Pancreas (tissue), 10 donors: Measurements from ENCODE around the gene SLC29A2. TPM values are rescaled to one million over a fixed set of nuclear protein-coding genes. Genes with fewer than 3 reads are reported as not detected.
A peak's percentile ranks its signal among the peaks of the same experiment; 100 is the strongest.
"Not testable (repeated sequence)": the region's sequence is repeated elsewhere in the genome, so short reads cannot be mapped to it uniquely, and the experiment has no call there.

Experiments
- ATAC-seq, 4 donors: fragments of 200-7000 bp; cut with Tn5 transposase; one replicate each; pipeline versions ENCODE4 v1.8.0 to v1.9.1; 2020; ENCODE audit warnings: mild to moderate bottlenecking in 4 of 4, moderate library complexity in 4 of 4
- DNase-seq, 6 donors: peaks; one replicate each; pipeline ENCODE4 v3.0.0-alpha.2; 2020
- FAIRE-seq: peaks from 2 replicates; lab custom pipeline; 2012; peaks lifted over from hg19 to GRCh38; lab: Jason Lieb, UNC
- H3K27ac ChIP-seq, 4 donors: fragments of 200-600 bp; sonication (generic); 1 replicate in 3 of 4; 2 replicates in 1 of 4; pipeline versions ENCODE4 v1.5.0 to v1.8.0; 2020
- H3K27me3 ChIP-seq, 4 donors: fragments of 200-600 bp; one replicate each; pipeline ENCODE4 v1.8.0; 2021
- H3K36me3 ChIP-seq, 3 donors: fragments of 200-600 bp; sonication (generic) in 1 of 3; one replicate each; pipeline versions ENCODE4 v1.5.0 to v1.8.0; 2020 to 2021
- H3K4me1 ChIP-seq, 3 donors: fragments of 200-600 bp; one replicate each; pipeline ENCODE4 v1.8.0; 2021
- H3K4me3 ChIP-seq, 4 donors: fragments of 200-600 bp; sonication (generic) in 2 of 4; one replicate each; pipeline versions ENCODE4 v1.5.0 to v1.8.0; 2020 to 2021
- H3K9me3 ChIP-seq, 4 donors: fragments of 200-600 bp; one replicate each; pipeline ENCODE4 v1.8.0; 2021
- WGBS, 2 donors: extraction: QIAGEN DNeasy Blood & Tissue Kit; methylation state at CpG; one replicate each; pipeline ENCODE4 v1.1.7; 2013; 5-methylcytosine and 5-hydroxymethylcytosine counted together
- intact Hi-C, 3 donors: fragments of 100-400 bp; cut with DNase I; formaldehyde crosslinking; loops; one replicate each; pipeline versions ENCODE4 v1.11.1 to v1.14.2; 2022
- polyA plus RNA-seq, 2 donors: library from polyadenylated mRNA; stranded (reverse); fragments of 200-250 nt; gene quantifications; one replicate each; pipeline ENCODE4 v1.2.3, GENCODE V29; 2013
- total RNA-seq, 6 donors: library from RNA; stranded (reverse); fragmentation: NEBNext Ultra II Directional in 4 of 6; extraction: Animal tissue kit (Norgen Biotek cat#: 25700) in 4 of 6; gene quantifications; one replicate each; pipeline versions ENCODE4 v1.2.1 to v1.2.4, GENCODE V29; 2021 to 2023
- TF ChIP-seq, protein P1 (sequence below), 4 donors: fragments of 200-600 bp; sonication (generic) in 3 of 4; IDR thresholded peaks; one replicate each; pipeline versions ENCODE4 v1.5.0 to v1.8.0; 2021; ENCODE audit warnings: antibody characterized with exemption in 4 of 4
- donor health status: healthy with polysubstance abuse.
- donor health status: DM: no; HTN: no; CAD: no; lungs with moderate emphysema.
- donor health status: DM: no; HTN: no; CAD: no.
- donor health status: control.
- donor health status: control.
- donor health status: Bipolar disorder and iron deficiency.
- donor health status: DM: yes; HTN: yes; CAD: no.
- donor health status: DM: no; HTN: no; CAD: no.
- donor health status: DM: no; HTN: no; CAD: no.
- donor health status: DM: yes; HTN: yes; CAD: no.

Gene SLC29A2
- total and polyA plus RNA-seq, 8 donors = 2.9 to 21.7 (median 4.8) TPM

DNA sequence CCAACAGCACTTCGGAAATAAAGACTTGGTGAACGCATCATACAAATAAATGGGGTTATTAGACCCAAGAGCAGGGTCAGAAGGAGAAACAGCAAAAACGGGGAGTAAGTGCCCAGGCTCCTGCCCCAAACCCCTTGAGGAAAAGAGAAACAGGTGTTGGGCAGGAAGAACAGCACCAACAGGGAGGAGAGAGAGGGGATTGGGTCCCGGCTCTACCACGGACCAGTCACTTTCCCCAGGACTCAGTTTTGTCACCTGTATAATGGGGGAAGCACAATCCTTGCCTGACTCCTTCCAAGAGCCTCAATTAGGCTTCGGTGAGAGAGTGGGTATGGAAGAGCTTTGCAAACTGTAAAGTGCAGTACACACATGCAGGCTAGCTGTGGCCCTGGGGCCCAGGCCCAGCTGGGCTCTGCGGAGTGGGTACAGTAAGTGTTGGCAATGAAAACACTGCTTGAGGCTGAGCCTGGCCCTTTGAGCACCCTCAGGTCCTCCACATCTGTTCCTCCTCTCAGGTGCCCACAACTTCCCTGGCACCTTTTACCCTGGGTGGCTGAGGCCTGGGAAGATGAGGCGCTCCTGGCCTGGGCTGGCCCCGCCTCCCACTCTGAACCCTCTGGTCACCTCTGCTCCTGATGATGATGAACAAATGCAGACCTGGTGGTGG, 8.9 kb downstream of the SLC29A2 start:
- FAIRE-seq (no peak), DNase-seq (peak in 1 of 6 donors; percentile 12), ATAC-seq (no peak)
- no peak overlapping the region for H3K27ac ChIP-seq
- 83 to 89% methylated on average over 8 to 9 of the region's 9 CpGs for WGBS, 2 donors
- H3K9me3 ChIP-seq = no peaks in the 10 kb centered on the region
- H3K27me3 ChIP-seq = no peaks in the 10 kb centered on the region
- intact Hi-C loops = no loop called here
- H3K4me3 ChIP-seq = no peak overlapping the region
- no peaks in the 10 kb centered on the region for H3K4me1 ChIP-seq
- TF ChIP-seq, protein P1, sequence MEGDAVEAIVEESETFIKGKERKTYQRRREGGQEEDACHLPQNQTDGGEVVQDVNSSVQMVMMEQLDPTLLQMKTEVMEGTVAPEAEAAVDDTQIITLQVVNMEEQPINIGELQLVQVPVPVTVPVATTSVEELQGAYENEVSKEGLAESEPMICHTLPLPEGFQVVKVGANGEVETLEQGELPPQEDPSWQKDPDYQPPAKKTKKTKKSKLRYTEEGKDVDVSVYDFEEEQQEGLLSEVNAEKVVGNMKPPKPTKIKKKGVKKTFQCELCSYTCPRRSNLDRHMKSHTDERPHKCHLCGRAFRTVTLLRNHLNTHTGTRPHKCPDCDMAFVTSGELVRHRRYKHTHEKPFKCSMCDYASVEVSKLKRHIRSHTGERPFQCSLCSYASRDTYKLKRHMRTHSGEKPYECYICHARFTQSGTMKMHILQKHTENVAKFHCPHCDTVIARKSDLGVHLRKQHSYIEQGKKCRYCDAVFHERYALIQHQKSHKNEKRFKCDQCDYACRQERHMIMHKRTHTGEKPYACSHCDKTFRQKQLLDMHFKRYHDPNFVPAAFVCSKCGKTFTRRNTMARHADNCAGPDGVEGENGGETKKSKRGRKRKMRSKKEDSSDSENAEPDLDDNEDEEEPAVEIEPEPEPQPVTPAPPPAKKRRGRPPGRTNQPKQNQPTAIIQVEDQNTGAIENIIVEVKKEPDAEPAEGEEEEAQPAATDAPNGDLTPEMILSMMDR (IDR thresholded peaks at IDR 0.05) = no peak
- H3K36me3 ChIP-seq = no peaks in the 10 kb centered on the region

DNA sequence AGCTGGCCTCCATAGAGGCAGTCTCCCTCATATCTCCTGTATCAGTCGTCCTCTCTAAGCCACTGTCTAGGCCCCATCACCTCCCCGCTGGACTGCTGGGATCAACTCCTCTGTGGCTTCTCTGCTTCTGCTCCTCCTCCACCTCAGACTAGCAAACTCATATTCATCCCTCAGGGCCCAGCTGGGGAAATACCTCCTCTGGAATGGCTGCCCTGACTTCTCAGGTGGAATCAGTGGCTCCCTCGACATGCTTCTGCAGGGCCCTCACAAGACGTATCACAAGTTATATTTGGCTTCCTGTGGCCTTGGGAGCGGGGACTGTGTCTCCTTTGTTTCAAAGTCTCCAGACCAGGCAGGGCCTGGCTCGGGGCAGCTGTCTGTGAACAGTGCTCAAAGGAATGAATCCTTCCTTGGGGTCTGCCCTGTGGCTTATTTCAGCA, 10.0 kb downstream of the SLC29A2 start:
- ATAC-seq = no peak

DNA sequence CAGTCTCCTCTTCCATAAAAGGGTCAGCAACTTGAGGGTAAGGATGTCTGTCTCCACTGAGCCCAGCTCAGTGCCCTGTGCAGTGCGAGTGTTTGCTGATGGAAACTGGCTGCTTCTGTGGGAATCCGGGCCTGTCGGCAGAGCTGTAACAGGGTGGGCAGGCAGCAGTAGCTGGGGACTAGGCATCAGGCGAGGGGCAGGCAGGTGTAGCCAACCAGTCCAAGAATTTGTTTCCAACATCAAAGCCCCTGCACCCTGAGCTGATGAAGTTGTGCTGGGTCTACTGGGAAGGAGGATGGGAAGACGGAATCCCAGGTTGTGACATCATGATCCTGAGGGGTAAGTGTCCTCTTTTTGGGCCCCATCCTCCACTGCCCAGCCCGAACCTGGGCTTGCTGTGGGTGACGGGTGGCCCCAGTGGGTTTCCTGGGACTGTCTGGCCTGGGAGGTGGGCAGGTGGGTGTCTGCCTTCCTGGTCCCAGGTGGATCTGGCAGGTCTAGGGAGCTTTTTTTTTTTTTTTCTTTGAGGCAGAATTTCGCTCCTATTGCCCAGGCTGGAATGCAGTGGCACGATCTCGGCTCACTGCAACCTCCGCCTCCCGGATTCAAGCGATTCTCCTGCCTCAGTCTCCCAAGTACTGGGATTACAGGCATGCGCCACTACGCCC, 11.0 kb downstream of the SLC29A2 start:
- Histone ChIP-seq H3K4me3 (no peak overlapping the region), H3K9me3 (no peaks in the 10 kb centered on the region), H3K36me3 (no peaks in the 10 kb centered on the region), H3K27me3 (no peaks in the 10 kb centered on the region), H3K27ac (no peak overlapping the region), H3K4me1 (no peaks in the 10 kb centered on the region)
- FAIRE-seq (no peak), ATAC-seq (no peak), DNase-seq (peak in 1 of 6 donors; percentile 29)
- intact Hi-C loops = no loop called here
- WGBS, 2 donors = 95% methylated on average over 15 of the region's 15 CpGs
- TF ChIP-seq, protein P1 (IDR thresholded peaks at IDR 0.05) = no peak

More for the DNA sequence above, 10.0 kb downstream of the SLC29A2 start:
- FAIRE-seq (no peak), DNase-seq (peak in 1 of 6 donors; percentile 50)
- Histone ChIP-seq H3K4me3 (no peak overlapping the region), H3K27me3 (no peaks in the 10 kb centered on the region), H3K9me3 (no peaks in the 10 kb centered on the region), H3K36me3 (no peaks in the 10 kb centered on the region), H3K27ac (no peak overlapping the region), H3K4me1 (no peaks in the 10 kb centered on the region)
- intact Hi-C loops = no loop called here
- TF ChIP-seq, protein P1 (IDR thresholded peaks at IDR 0.05) = no peak
- WGBS, 2 donors = 48 to 50% methylated on average over 6 of the region's 6 CpGs

DNA sequence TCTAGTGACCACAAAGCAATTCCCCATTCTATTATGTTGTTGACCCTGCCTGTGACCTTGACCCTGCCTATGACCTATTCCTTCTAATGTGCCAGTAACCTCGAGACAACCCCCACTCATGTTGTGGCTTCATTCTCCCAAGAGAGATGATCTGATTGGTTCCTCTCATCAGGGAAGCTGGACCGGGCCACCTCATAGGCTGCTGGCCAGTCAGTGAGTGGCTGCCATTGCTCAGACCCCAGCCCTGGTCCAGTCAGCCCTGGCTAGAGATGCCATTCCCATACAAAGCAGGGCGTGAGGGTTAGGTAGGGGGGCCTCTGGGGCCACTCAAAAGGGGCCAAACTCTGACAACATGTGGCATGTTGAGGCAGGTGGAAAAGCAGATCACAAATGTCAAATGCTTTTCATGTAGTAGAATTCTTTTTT, 11.9 kb downstream of the SLC29A2 start:
- 67 to 79% methylated on average over 3 of the region's 3 CpGs for WGBS, 2 donors
- no peak for ATAC-seq
- Histone ChIP-seq H3K9me3 (no peaks in the 10 kb centered on the region), H3K36me3 (no peaks in the 10 kb centered on the region), H3K27ac (no peak overlapping the region), H3K27me3 (no peaks in the 10 kb centered on the region), H3K4me3 (no peak overlapping the region), H3K4me1 (no peaks in the 10 kb centered on the region)
- no peak for FAIRE-seq
- DNase-seq = peak in 1 of 6 donors; percentile 40
- intact Hi-C loops = no loop called here
- TF ChIP-seq, protein P1 (IDR thresholded peaks at IDR 0.05) = no peak

DNA sequence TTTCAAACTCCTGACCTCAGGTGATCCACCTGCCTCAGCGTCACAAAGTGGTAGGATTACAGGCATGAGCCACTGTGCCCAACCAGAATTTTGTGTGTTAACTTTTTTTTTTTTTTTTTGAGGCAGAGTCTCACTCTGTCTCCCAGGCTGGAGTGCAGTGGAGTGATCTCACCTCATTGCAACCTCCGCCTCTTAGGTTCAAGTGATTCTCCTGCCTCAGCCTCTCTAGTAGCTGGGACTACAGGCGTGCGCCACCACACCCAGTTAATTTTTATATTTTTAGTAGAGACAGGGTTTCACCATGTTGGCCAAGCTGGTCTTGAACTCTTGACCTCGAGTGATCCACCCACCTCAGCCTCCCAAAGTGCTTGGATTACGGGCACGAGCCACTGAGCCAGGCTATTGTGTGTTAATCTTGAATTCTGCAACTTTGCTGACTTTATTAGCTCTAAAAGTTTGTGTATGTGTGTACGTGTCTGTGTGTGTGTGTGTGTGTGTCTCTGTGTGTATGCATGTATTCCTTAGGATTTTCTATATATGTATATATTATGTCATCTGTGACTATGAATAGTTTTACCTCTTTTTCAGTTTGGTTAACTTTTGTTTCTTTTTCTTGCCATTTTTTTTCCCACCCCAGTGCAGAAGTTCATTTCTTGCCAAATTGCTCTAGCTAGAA, 20.9 kb downstream of the SLC29A2 start:
- 46 to 48% methylated on average over 8 of the region's 8 CpGs for WGBS, 2 donors
- H3K4me1 ChIP-seq = peaks cover 8 to 38% (median 24%) of the 10 kb centered on the region in 3 donors
- H3K27me3 ChIP-seq, FAIRE-seq, intact Hi-C loops, H3K36me3 ChIP-seq, H3K9me3 ChIP-seq: not testable (repeated sequence)
- DNase-seq (peak in 2 of 6 donors; percentile 15 to 22), ATAC-seq (peak in 2 of 4 donors; percentile 0 to 1)
- H3K27ac ChIP-seq = peak overlapping the region; percentile 28 to 93 (median 84)
- peak overlapping the region in 1 of 4 donors; percentile 11 for H3K4me3 ChIP-seq
